AG09309 (cell line): ENCODE data around the gene DUSP22.

Experiments used
- DNase-seq: peaks from one replicate; pipeline ENCODE4 v3.0.0-alpha.2; 2010; ENCODE audit warnings: low read depth
- H3K4me3 ChIP-seq: 2 replicates; pipeline ENCODE4 v1.5.1; 2011; ENCODE audit warnings: mild to moderate bottlenecking, low read depth, low read length, moderate library complexity; ENCODE audit not compliant: control insufficient read depth
- TF ChIP-seq, protein P1 (sequence below): IDR thresholded peaks from 2 replicates; pipeline ENCODE4 v1.5.1; 2011; ENCODE audit warnings: mild to moderate bottlenecking, low read depth, low read length, inconsistent platforms; ENCODE audit not compliant: insufficient read depth, control insufficient read depth; ENCODE audit errors: missing control alignments

Gene DUSP22

DNA sequence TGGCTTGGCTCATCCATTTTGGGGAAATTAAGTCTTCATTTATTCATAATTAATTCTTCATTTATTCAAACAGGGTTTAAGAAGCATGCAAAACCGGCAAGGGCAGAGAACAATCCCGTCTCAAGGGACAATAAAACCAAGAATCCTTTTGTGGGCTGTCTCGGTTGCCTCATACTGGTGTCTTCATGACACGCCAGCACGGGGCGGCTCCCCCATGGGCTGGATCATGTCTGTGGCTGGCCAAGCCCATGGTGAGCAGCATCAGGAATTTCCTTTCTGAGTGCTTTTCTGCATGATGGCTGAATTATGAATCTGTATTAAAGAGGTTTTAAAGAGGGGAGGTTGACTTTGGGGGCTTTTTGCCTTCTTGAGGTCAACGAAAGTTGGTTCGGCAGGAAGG lies 38.3 kb upstream of the DUSP22 start:
- no peak overlapping the region for H3K4me3 ChIP-seq
- TF ChIP-seq, protein P1, sequence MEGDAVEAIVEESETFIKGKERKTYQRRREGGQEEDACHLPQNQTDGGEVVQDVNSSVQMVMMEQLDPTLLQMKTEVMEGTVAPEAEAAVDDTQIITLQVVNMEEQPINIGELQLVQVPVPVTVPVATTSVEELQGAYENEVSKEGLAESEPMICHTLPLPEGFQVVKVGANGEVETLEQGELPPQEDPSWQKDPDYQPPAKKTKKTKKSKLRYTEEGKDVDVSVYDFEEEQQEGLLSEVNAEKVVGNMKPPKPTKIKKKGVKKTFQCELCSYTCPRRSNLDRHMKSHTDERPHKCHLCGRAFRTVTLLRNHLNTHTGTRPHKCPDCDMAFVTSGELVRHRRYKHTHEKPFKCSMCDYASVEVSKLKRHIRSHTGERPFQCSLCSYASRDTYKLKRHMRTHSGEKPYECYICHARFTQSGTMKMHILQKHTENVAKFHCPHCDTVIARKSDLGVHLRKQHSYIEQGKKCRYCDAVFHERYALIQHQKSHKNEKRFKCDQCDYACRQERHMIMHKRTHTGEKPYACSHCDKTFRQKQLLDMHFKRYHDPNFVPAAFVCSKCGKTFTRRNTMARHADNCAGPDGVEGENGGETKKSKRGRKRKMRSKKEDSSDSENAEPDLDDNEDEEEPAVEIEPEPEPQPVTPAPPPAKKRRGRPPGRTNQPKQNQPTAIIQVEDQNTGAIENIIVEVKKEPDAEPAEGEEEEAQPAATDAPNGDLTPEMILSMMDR = no peak
- DNase-seq = no peak

DNA sequence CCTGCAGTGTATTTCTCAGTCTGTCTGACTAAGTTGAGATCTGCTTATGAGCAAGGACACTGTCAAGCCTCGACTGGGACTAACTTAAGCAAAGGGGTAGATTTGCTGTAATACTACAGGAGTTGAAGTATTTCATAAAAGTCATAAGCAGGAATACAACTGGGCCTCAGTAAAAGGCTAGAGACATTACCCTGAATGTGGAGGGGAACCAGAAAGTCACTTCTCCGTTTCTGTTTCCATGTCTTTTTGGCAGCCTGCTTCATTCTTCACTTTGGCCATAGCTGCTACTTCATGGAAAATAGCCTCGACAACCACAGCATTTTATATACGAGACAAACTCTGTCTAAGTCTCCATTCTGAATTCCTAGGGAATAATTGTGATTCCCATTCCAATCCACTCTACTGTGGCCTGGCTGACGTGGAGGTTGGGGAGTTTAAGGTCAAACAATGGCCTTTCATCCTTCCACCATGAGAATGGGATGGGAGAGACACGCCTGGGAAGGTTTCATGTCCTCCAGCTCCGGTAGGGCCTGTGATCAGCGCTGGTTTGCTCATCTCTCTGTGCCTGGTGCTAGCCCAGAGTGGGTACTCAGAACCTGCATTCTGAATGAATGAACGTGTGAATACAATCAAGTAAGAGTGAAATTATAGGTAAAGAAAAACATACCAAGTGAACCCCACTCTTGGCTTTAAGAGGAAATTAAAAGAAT lies 37.1 kb upstream of the DUSP22 start:
- TF ChIP-seq, protein P1 = no peak
- H3K4me3 ChIP-seq = no peak overlapping the region
- DNase-seq = no peak

- TF ChIP-seq, protein P1 = no peak
- no peak overlapping the region for H3K4me3 ChIP-seq
- no peak for DNase-seq
These were observed 36.6 kb upstream of the DUSP22 start for GRCh38 chr6:255751-256083.

GRCh38 chr6:256169-256568 lies 36.1 kb upstream of the DUSP22 start:
- no peak overlapping the region for H3K4me3 ChIP-seq
- TF ChIP-seq, protein P1 = no peak
- no peak for DNase-seq

- H3K4me3 ChIP-seq = no peak overlapping the region
- TF ChIP-seq, protein P1 = no peak
- DNase-seq = no peak
These were observed 35.1 kb upstream of the DUSP22 start for GRCh38 chr6:257031-257725.

- TF ChIP-seq, protein P1 = no peak
- no peak overlapping the region for H3K4me3 ChIP-seq
- no peak for DNase-seq
These were observed 34.5 kb upstream of the DUSP22 start for GRCh38 chr6:257774-258173.
